K562 (cell line): ENCODE measurements around the gene ZNF598. TPM values are rescaled to one million over a fixed set of nuclear protein-coding genes. Genes with fewer than 3 reads are reported as not detected.
A peak's percentile ranks its signal among the peaks of the same experiment; 100 is the strongest.

ENCODE experiments used
- ATF1 ChIP-seq, 2 experiments: fragments of 450-650 bp in 1 of 2; IDR thresholded peaks; 2 replicates each; pipeline ENCODE4 v1.6.1; 2016; ENCODE audit warnings: missing compliant biosample characterization in 1 of 2, missing genetic modification characterization in 1 of 2
- CCNT2 ChIP-seq: IDR thresholded peaks from 2 replicates; pipeline ENCODE4 v1.6.1; 2011; ENCODE audit warnings: borderline replicate concordance, low read depth, mild to moderate bottlenecking, moderate library complexity, mixed read lengths, low read length; ENCODE audit not compliant: insufficient read length; ENCODE audit errors: extremely low read depth
- FOXK1 ChIP-seq: sonication (generic); formaldehyde crosslinking; IDR thresholded peaks from 2 replicates; pipeline ENCODE4 v1.8.0; 2022; ENCODE audit warnings: missing genetic modification reagents, mild to moderate bottlenecking, borderline replicate concordance
- KLF6 ChIP-seq: fragments of 250-450 bp; sonication (Bioruptor Pico); IDR thresholded peaks from 2 replicates; pipeline ENCODE4 v1.4.0; 2020; ENCODE audit warnings: mild to moderate bottlenecking, moderate library complexity, borderline replicate concordance
- SMAD3 ChIP-seq: fragments of 450-650 bp; formaldehyde crosslinking; conservative IDR thresholded peaks from 2 replicates; pipeline ENCODE4 v1.4.0; 2020; ENCODE audit warnings: mild to moderate bottlenecking
- SNIP1 ChIP-seq: fragments of 450-650 bp; IDR thresholded peaks from 2 replicates; pipeline ENCODE4 v1.7.1; 2017; ENCODE audit warnings: low read depth, mild to moderate bottlenecking
- TOE1 ChIP-seq, 2 experiments: fragments of 450-650 bp in 1 of 2; sonication (generic) in 1 of 2; formaldehyde crosslinking in 1 of 2; IDR thresholded peaks; 2 replicates each; pipeline versions ENCODE4 v1.7.1 to v1.8.0; 2016 to 2022; ENCODE audit warnings: borderline replicate concordance in 2 of 2, mild to moderate bottlenecking in 2 of 2, antibody characterized with exemption in 1 of 2, inconsistent platforms in 1 of 2, low read depth in 1 of 2, missing genetic modification reagents in 1 of 2, moderate library complexity in 1 of 2
- ZC3H8 ChIP-seq: fragments of 450-650 bp; IDR thresholded peaks from 2 replicates; pipeline ENCODE4 v1.6.1; 2017
- ZNF124 ChIP-seq: sonication (generic); formaldehyde crosslinking; IDR thresholded peaks from 2 replicates; pipeline ENCODE4 v1.8.1; 2022; ENCODE audit warnings: missing genetic modification reagents
- ZNF586 ChIP-seq: fragments of 450-650 bp; formaldehyde crosslinking; conservative IDR thresholded peaks from 2 replicates; pipeline ENCODE4 v1.4.0; 2020; ENCODE audit warnings: mild to moderate bottlenecking, moderate library complexity
- ZNF707 ChIP-seq: fragments of 250-450 bp; sonication (Bioruptor Pico); conservative IDR thresholded peaks from 2 replicates; pipeline ENCODE4 v1.8.0; 2022; ENCODE audit warnings: inconsistent platforms, mild to moderate bottlenecking, moderate library complexity
- polyA plus RNA-seq, 8 experiments: library from polyadenylated mRNA; depleted of rRNA in 4 of 8; stranded (reverse) in 5 of 8; unstranded in 3 of 8; fragments of >200 nt; fragmentation: Nextera tagmentation in 2 of 8; fragmentation: Illumina TruSeq in 1 of 8; extraction: Ambion mirVana in 2 of 8; extraction: Trizol in 1 of 8; gene quantifications; 2 replicates each; pipeline versions ENCODE4 v1.2.1 to v1.2.3, GENCODE V29; 2011 to 2014; ENCODE audit warnings: inconsistent platforms in 1 of 8, missing spikeins in 1 of 8
- total RNA-seq, 7 experiments: library from RNA; depleted of rRNA in 6 of 7; stranded (reverse); fragments of >200 nt in 6 of 7; fragmentation: Illumina TruSeq in 2 of 7; extraction: Trizol in 2 of 7; gene quantifications; 2 replicates each; pipeline versions ENCODE4 v1.2.1 to v1.2.3, GENCODE V29; 2011 to 2021; ENCODE audit warnings: low replicate concordance in 1 of 7
- TF ChIP-seq, protein P1 (sequence below): sonication (generic); formaldehyde crosslinking; IDR thresholded peaks from 2 replicates; pipeline ENCODE4 v1.8.0; 2022; ENCODE audit warnings: mild to moderate bottlenecking, missing genetic modification reagents
- TF ChIP-seq, protein P2 (sequence below): fragments of 450-650 bp; IDR thresholded peaks from 2 replicates; pipeline ENCODE4 v1.6.1; 2016; ENCODE audit warnings: low read depth, mild to moderate bottlenecking, moderate library complexity
- TF ChIP-seq, protein P3 (sequence below), 3 experiments: IDR thresholded peaks in 2 of 3; conservative IDR thresholded peaks in 1 of 3; 2 replicates each; pipeline ENCODE4 v1.5.1; 2011 to 2012; ENCODE audit warnings: low read length in 3 of 3, mild to moderate bottlenecking in 3 of 3, control low read depth in 2 of 3, improper control_type of control experiment in 1 of 3, inconsistent platforms in 1 of 3, low read depth in 1 of 3, mixed read lengths in 1 of 3, moderate library complexity in 1 of 3; ENCODE audit not compliant: insufficient read depth in 2 of 3
- TF ChIP-seq, protein P4 (sequence below): sonication (generic); formaldehyde crosslinking; IDR thresholded peaks from 2 replicates; pipeline ENCODE4 v1.8.1; 2023; ENCODE audit warnings: mild to moderate bottlenecking, missing genetic modification reagents
- TF ChIP-seq, protein P5 (sequence below): fragments of 450-650 bp; conservative IDR thresholded peaks from 2 replicates; pipeline ENCODE4 v1.6.1; 2016; ENCODE audit warnings: missing genetic modification characterization, low read depth, mild to moderate bottlenecking, missing compliant biosample characterization, moderate library complexity

ZNF598 gene
- total and polyA plus RNA-seq, 9 of the 15 experiments (the other 6 are each of a cell fraction or from before 2014, with no cell fraction given), result 0.11 to 115 (median 29.6) TPM

DNA sequence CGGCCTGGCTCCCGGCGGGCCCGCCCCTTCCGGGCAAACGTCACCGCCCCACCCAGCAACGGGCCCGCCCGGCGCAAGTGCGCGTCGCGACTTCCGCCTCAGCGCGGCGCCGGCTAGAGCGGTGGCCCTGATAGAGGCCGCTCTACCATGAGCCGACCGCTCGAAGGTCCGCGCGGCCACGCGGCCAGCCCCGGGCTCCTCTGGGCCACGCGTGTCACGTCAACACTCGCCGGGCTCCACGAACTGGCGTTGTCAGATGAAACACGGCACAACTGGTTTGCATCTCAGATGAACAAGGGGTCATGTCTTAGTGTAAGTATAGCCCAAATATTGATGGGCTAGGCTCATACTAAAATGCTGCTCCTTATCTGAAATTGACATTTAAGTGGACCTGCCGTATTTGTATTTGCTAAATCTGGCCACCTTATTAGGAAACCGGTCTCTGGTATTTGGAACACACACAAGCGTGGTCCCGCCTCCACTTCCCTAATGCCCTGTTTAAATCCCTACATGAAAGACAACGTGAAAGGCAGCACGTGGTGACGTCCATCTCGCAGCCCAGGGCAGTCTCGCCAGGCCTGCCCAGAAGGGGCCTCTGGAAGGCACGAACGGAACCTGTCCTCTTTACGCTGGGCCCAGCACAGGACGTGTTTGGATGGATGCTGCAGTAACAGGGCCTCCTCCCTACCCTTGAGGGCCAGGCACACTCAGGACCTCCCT is at the start of gene ZNF598 (continued):
- TF ChIP-seq ZNF124, result no peak
- TF ChIP-seq, protein P1, sequence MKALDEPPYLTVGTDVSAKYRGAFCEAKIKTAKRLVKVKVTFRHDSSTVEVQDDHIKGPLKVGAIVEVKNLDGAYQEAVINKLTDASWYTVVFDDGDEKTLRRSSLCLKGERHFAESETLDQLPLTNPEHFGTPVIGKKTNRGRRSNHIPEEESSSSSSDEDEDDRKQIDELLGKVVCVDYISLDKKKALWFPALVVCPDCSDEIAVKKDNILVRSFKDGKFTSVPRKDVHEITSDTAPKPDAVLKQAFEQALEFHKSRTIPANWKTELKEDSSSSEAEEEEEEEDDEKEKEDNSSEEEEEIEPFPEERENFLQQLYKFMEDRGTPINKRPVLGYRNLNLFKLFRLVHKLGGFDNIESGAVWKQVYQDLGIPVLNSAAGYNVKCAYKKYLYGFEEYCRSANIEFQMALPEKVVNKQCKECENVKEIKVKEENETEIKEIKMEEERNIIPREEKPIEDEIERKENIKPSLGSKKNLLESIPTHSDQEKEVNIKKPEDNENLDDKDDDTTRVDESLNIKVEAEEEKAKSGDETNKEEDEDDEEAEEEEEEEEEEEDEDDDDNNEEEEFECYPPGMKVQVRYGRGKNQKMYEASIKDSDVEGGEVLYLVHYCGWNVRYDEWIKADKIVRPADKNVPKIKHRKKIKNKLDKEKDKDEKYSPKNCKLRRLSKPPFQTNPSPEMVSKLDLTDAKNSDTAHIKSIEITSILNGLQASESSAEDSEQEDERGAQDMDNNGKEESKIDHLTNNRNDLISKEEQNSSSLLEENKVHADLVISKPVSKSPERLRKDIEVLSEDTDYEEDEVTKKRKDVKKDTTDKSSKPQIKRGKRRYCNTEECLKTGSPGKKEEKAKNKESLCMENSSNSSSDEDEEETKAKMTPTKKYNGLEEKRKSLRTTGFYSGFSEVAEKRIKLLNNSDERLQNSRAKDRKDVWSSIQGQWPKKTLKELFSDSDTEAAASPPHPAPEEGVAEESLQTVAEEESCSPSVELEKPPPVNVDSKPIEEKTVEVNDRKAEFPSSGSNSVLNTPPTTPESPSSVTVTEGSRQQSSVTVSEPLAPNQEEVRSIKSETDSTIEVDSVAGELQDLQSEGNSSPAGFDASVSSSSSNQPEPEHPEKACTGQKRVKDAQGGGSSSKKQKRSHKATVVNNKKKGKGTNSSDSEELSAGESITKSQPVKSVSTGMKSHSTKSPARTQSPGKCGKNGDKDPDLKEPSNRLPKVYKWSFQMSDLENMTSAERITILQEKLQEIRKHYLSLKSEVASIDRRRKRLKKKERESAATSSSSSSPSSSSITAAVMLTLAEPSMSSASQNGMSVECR (CRISPR knock-in tag), result peak; percentile 85
- TF ChIP-seq ZNF586, result no peak
- TF ChIP-seq ATF1 (CRISPR knock-in tag; IDR thresholded peaks at IDR 0.05), result no peak
- peak; percentile 94 for TF ChIP-seq ATF1 (tag; IDR thresholded peaks at IDR 0.05)
- TF ChIP-seq, protein P2, sequence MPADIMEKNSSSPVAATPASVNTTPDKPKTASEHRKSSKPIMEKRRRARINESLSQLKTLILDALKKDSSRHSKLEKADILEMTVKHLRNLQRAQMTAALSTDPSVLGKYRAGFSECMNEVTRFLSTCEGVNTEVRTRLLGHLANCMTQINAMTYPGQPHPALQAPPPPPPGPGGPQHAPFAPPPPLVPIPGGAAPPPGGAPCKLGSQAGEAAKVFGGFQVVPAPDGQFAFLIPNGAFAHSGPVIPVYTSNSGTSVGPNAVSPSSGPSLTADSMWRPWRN, result 0 out of 2 replicates have a peak, but pooled peaks have one; percentile 17
- TF ChIP-seq ZC3H8, result no peak
- TF ChIP-seq SNIP1, result peak; percentile 94
- TF ChIP-seq, protein P3, sequence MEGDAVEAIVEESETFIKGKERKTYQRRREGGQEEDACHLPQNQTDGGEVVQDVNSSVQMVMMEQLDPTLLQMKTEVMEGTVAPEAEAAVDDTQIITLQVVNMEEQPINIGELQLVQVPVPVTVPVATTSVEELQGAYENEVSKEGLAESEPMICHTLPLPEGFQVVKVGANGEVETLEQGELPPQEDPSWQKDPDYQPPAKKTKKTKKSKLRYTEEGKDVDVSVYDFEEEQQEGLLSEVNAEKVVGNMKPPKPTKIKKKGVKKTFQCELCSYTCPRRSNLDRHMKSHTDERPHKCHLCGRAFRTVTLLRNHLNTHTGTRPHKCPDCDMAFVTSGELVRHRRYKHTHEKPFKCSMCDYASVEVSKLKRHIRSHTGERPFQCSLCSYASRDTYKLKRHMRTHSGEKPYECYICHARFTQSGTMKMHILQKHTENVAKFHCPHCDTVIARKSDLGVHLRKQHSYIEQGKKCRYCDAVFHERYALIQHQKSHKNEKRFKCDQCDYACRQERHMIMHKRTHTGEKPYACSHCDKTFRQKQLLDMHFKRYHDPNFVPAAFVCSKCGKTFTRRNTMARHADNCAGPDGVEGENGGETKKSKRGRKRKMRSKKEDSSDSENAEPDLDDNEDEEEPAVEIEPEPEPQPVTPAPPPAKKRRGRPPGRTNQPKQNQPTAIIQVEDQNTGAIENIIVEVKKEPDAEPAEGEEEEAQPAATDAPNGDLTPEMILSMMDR (IDR thresholded peaks at IDR 0.05 in 2 of 3, conservative IDR thresholded peaks at IDR 0.05 in 1 of 3; ENCODE audit: insufficient read depth in 2 of 3, low read depth in 1 of 3, low read length in 3 of 3), result no peak; a peak in 1 of 6 replicates
- no peak for TF ChIP-seq ZNF707 (CRISPR knock-in tag)
- TF ChIP-seq, protein P4, sequence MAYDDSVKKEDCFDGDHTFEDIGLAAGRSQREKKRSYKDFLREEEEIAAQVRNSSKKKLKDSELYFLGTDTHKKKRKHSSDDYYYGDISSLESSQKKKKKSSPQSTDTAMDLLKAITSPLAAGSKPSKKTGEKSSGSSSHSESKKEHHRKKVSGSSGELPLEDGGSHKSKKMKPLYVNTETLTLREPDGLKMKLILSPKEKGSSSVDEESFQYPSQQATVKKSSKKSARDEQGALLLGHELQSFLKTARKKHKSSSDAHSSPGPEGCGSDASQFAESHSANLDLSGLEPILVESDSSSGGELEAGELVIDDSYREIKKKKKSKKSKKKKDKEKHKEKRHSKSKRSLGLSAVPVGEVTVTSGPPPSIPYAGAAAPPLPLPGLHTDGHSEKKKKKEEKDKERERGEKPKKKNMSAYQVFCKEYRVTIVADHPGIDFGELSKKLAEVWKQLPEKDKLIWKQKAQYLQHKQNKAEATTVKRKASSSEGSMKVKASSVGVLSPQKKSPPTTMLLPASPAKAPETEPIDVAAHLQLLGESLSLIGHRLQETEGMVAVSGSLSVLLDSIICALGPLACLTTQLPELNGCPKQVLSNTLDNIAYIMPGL (CRISPR knock-in tag), result peak; percentile 60; the same call in 1 of the 2 replicates
- TF ChIP-seq, protein P5, sequence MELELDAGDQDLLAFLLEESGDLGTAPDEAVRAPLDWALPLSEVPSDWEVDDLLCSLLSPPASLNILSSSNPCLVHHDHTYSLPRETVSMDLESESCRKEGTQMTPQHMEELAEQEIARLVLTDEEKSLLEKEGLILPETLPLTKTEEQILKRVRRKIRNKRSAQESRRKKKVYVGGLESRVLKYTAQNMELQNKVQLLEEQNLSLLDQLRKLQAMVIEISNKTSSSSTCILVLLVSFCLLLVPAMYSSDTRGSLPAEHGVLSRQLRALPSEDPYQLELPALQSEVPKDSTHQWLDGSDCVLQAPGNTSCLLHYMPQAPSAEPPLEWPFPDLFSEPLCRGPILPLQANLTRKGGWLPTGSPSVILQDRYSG, result peak; percentile 58; the same call in 1 of the 2 replicates
- peak; percentile 94; the same call in 1 of the 2 replicates for TF ChIP-seq FOXK1 (CRISPR knock-in tag)
- no peak for TF ChIP-seq KLF6 (CRISPR knock-in tag)
- peak; percentile 43; the same call in 1 of the 2 replicates for TF ChIP-seq TOE1 (IDR thresholded peaks at IDR 0.05; ENCODE audit: borderline replicate concordance)
- no peak for TF ChIP-seq TOE1 (CRISPR knock-in tag; IDR thresholded peaks at IDR 0.05; ENCODE audit: borderline replicate concordance, low read depth)
- no peak for TF ChIP-seq SMAD3 (CRISPR knock-in tag)
- TF ChIP-seq CCNT2, result peak; percentile 64
